Retinal pigment epithelial cell (primary cell): Measurements from ENCODE around the gene HEATR5A.

ENCODE experiments used
- DNase-seq: peaks from one replicate; pipeline ENCODE4 v3.0.0-alpha.2; 2010; ENCODE audit warnings: low read depth
- H3K4me3 ChIP-seq: 2 replicates; pipeline ENCODE4 v1.5.1; 2011; ENCODE audit warnings: mild to moderate bottlenecking, low read length, control low read depth, moderate library complexity
- TF ChIP-seq, protein P1 (sequence below): conservative IDR thresholded peaks from 2 replicates; pipeline ENCODE4 v1.5.1; 2011; ENCODE audit warnings: low read depth, low read length, control low read depth, inconsistent platforms

Gene HEATR5A

DNA sequence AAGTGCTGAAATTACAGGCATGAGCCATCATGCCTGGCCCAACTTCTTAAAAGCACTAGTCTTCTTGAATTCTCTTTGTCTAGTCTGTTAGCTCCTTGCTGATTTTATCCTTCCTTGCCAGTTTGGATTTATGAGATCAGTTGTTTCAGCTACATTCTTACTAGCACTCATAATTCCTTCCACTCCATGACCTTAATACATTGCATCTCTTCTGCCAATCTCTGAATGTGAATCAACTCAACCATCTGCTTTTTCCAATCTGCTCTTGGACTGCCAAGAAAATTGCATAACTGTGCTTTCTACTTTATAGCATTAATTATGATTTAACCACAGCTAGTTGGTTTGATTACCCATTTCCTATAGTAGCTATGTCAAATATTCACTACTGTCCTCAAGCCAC is 14.9 kb upstream of the HEATR5A start:
- no peak overlapping the region for H3K4me3 ChIP-seq
- TF ChIP-seq, protein P1, sequence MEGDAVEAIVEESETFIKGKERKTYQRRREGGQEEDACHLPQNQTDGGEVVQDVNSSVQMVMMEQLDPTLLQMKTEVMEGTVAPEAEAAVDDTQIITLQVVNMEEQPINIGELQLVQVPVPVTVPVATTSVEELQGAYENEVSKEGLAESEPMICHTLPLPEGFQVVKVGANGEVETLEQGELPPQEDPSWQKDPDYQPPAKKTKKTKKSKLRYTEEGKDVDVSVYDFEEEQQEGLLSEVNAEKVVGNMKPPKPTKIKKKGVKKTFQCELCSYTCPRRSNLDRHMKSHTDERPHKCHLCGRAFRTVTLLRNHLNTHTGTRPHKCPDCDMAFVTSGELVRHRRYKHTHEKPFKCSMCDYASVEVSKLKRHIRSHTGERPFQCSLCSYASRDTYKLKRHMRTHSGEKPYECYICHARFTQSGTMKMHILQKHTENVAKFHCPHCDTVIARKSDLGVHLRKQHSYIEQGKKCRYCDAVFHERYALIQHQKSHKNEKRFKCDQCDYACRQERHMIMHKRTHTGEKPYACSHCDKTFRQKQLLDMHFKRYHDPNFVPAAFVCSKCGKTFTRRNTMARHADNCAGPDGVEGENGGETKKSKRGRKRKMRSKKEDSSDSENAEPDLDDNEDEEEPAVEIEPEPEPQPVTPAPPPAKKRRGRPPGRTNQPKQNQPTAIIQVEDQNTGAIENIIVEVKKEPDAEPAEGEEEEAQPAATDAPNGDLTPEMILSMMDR, result no peak
- DNase-seq, result no peak

DNA sequence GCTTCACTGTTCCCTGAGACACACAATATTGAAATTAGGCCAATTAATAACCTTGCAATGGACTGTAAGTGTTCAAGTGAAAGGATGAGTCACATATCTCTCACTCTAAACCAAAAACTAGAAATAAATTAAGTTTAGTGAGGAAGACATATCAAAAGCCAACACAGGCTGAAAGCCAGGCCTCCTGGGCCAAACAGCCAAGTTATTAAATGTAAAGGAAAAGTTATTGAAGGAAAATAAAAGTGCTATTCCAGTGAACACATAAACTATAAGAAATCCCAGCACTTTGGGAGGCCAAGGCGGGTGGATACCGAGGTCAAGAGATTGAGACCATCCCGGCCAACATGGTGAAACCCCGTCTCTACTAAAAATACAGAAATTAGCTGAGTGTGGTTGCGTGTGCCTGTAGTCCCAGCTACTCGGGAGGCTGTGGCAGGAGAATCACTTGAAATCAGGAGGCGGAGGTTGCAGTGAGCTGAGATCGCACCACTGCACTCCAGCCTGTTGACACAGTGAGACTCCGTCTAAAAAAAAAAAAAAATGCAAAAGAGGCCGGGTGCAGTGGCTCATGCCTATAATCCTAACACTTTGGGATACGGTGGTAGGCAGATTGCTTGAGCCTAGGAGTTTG is 10.4 kb upstream of the HEATR5A start:
- DNase-seq, result no peak
- TF ChIP-seq, protein P1, result no peak
- H3K4me3 ChIP-seq, result no peak overlapping the region

DNA sequence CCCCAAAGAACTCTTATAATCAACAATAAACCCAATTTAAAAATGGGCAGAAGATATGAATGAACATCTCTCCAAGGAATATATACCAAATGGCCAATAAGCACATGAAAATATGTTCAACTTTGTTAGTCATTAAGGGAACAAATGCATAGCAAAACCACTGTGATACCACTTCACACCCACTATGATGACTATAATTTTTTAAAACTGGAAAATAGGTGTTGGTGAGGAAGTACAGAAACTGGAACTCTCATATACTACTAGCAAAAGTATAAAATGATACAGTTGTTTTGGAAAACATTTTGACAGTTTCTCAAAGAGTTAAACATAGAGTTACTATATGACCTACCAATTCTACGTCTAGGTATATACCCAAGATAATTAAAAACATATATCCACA is 9.4 kb upstream of the HEATR5A start:
- no peak for DNase-seq
- no peak overlapping the region for H3K4me3 ChIP-seq
- TF ChIP-seq, protein P1, result no peak

DNA sequence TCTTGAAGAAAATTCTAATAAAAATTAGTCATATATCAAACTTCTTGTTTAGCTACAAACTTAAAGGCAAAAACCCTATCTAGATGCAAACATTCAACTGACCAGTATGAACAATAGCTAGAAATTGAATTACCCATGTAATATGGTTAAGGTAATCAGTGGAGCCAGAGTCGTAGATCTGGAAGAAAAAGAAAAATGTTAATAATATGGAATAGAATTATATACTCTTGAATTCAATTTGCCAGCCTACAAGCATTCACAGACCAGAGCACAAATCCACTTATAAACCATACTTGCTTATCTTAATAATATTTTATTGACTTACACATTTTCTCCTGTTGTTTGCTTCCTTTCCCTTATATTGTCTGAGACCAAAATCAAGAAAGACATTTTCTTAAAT is 7.7 kb upstream of the HEATR5A start:
- H3K4me3 ChIP-seq, result no peak overlapping the region
- no peak for DNase-seq
- TF ChIP-seq, protein P1, result no peak

DNA sequence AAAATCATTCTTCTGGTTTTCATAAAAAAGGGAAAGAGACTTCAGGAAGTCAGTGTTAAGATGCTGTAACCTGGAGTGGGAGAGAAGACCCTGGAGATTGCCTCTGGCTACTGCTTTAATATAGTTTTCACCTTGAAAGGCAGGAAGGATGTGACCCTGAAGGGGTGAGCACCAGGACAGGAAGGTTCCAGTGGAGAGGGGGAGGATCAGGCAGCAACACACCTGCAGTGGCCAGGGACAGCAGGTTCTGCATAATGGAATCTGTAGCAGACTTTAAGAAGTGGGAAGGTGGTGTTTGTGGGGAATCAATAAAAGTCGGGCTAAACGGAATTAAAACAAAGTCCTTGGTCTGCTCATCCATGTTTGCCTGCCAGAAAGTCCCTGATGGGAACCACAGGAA is 6.3 kb upstream of the HEATR5A start:
- no peak overlapping the region for H3K4me3 ChIP-seq
- no peak for DNase-seq
- TF ChIP-seq, protein P1, result no peak

DNA sequence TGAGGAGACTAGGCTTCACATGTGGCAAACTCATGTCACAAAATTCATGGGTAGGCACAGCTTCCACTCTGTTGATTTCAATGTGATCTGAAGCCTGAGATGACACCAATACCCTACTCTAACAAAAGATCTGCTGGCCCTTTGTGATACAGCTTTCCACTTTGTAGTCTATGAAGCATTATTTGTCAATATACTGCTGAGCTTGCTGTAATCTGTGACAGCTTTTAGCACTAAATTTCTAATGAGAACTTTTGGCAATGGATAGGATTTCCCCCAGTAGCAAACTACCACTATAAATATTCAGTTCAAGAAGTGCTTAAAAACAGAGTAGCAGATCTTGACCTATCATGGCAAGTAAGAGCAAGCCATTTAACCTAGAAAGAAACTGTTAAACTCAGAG is 5.6 kb upstream of the HEATR5A start:
- no peak overlapping the region for H3K4me3 ChIP-seq
- TF ChIP-seq, protein P1, result no peak
- DNase-seq, result no peak

DNA sequence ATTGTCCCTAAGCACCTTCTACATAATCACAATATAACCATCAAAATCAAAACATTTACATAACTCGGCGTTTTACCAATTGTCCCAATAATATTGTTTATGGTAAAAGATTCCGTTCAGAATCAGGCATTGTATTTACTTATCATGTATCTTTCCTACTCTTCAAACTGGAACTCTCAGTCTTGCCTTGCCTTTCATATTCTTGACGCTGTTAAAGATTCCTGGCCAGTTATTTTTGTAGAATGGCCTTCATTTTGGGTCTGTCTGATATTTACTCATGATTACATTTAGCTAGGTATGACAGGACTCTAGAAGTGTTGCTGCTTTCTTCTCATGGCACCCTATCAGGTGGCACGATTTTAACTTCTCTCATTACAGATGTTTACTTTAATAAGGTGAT is 850 bp upstream of the HEATR5A start:
- no peak overlapping the region for H3K4me3 ChIP-seq

More for the DNA sequence above, 850 bp upstream of the HEATR5A start:
- DNase-seq, result no peak
- TF ChIP-seq, protein P1, result no peak
